Amygdala (tissue), 56 donors: ENCODE data around the gene FOCAD.
A peak's percentile ranks its signal among the peaks of the same experiment; 100 is the strongest.

ENCODE experiments used
- DNase-seq, 56 donors: peaks; one replicate each; lab custom pipeline; 2025; lab: John Stamatoyannopoulos, UW

Gene FOCAD, protein sequence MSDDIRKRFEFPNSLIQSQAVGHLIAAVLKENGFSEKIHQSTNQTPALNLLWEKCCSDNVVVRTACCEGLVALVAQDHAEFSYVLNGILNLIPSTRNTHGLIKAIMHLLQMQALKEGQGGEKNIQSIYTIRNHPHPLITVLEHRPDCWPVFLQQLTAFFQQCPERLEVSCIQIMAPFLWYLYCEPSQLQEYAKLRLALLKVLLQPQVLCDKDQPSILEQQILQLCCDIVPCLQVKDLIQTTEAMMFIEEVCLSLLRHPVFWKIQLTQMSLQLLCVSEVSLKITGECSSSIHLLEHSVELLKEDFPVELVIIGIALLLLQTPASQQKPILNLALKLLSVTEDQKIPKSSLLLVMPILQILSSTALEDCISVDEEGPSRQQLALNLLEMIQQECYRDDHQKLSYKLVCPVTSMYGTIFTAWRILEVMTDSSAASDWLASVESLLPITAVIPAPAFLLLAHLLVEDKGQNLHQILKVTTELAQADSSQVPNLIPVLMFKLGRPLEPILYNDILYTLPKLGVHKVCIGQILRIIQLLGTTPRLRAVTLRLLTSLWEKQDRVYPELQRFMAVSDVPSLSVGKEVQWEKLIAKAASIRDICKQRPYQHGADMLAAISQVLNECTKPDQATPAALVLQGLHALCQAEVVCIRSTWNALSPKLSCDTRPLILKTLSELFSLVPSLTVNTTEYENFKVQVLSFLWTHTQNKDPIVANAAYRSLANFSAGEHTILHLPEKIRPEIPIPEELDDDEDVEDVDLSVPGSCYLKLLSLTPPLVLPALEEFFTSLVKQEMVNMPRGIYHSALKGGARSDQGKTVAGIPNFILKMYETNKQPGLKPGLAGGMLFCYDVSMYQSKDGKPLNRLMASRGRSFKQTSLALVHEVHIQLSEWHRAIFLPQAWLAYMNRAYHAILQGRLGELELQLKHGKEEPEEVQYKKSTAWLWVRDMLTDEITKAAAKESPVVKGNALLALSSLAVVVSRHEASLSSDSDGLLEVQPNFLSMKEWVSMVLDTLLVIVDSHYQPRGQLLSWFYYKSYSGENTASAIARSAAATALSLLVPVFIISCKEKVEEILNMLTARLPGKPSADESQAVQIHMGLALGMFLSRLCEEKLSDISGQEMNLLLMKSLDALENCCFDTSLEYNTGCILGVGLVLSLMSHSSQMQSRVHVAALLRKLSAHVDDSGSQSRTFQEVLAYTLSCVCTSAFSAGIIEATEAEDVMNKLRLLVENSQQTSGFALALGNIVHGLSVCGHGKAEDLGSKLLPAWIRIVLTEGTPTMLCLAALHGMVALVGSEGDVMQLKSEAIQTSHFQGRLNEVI (N-terminal part only)

GRCh38 chr9:20684035-20684874, at the start of gene FOCAD:
FOCAD (plus strand) TSS chr9:20684259; CDS start chr9:20715354, 31,095 bp downstream.
- DNase-seq: peak; percentile 35 to 98 (median 92)

- no peak for DNase-seq
Measured at GRCh38 chr9:20634895-20635294, 49.2 kb upstream of the FOCAD start.

- DNase-seq: no peak
Measured at GRCh38 chr9:20636888-20637440, 47.1 kb upstream of the FOCAD start.

- peak in 38 of 56 donors; percentile 1 to 83 (median 48) for DNase-seq
Measured at GRCh38 chr9:20640331-20641187, 43.5 kb upstream of the FOCAD start.

GRCh38 chr9:20642045-20642444, 42.0 kb upstream of the FOCAD start:
- no peak for DNase-seq

DNA sequence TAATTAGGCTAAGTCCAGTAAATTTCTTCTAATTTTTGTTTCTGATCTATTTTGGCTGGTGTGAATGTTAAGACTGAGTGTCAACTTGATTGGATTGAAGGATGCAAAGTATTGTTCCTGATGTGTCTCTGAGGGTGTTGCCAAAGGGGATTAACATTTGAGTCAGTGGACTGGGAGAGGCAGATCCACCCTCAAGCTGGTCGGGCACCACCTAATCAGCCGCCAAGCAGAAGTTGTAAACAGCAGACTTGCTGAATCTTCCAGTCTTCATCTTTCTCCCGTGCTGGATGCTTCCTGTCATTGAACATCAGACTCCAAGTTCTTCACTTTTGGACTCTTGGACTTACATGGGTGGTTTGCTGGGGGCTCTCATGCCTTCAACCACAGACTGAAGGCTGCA, 40.4 kb upstream of the FOCAD start:
- no peak for DNase-seq

DNA sequence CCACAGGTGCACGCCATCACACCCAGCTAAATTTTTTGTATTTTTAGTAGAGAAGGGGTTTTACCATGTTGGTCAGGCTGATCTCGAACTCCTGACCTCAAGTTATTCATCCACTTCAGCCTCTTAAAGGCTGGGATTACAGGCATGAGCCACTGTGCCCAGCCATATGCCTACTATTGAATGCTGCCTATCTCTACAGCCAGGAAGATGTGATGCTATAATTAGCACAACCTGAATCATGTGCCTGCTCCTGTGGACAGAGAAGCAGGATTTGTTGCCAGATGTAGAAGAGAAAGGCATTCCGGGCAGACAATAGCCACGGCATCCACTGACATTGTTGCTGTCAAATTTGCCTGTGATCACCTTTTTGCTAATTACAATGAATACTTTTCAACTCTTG, 37.4 kb upstream of the FOCAD start:
- no peak for DNase-seq

DNA sequence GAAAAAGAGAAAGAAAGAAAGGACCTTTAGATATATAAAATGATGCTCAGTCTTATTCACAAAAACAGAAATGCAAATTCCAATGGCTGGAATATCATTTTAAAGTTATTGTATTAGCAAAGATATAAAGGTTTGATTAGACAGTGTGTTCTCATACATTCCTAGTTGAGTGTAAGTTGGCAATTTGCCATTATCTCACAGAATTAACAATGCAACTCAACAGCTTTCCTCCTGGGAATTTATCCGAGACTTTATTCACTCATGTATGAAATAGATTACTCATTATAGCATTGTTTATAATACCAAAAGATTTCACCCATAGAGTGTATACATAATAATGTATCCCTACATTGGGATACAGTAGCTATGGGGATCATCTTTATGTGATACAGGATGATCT, 34.7 kb upstream of the FOCAD start:
- no peak for DNase-seq

- no peak for DNase-seq
Measured at GRCh38 chr9:20650313-20650712, 33.7 kb upstream of the FOCAD start.

GRCh38 chr9:20650750-20651299, 33.2 kb upstream of the FOCAD start:
- DNase-seq: no peak

DNA sequence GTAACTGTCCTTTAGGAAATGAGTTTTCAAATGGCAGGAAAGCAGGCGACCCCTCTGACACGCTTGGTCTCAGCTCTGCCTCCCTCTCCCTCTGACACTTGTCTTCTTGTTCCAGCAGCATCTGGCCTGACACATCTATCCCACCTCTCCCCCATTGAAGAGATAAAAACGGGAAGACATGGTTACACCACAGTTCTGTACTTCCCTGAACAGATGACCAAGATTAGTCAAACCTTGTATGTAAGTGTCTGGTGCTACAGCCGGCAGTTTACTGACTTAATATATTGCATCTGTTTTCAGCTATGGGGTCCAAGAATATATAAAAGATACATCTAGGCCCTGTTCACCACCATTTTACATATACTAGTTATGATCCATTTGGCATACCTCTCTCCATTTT, 32.1 kb upstream of the FOCAD start:
- no peak for DNase-seq

GRCh38 chr9:20658246-20658667, 25.8 kb upstream of the FOCAD start:
- DNase-seq: peak in 1 of 56 donors; percentile 16

- DNase-seq: no peak
Measured at GRCh38 chr9:20658677-20659473, 25.2 kb upstream of the FOCAD start.

- no peak for DNase-seq
Measured at GRCh38 chr9:20659474-20659967, 24.5 kb upstream of the FOCAD start.

GRCh38 chr9:20662156-20662555, 21.9 kb upstream of the FOCAD start:
- no peak for DNase-seq

GRCh38 chr9:20663133-20663532, 20.9 kb upstream of the FOCAD start:
- no peak for DNase-seq

DNA sequence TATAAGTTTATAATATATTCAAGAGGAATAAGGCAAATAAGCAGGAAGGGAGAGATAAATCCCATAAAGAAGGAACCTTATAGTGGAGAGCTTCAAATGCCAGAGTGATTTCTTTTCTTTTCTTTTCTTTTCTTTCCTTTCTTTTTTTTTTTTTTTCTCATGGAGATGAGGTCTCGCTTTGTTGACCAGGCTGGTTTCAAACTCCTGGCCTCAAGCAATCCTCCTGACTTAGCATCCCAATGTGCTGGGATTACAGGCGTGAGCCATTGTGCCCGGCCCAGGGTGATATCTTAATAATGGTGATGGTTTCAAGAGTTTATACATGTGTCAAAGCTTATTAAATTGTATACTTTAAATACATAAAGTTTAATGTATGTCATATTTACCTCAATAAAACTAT, 19.6 kb upstream of the FOCAD start:
- DNase-seq: no peak
